Tibial nerve (tissue), 4 donors: ENCODE data around the gene PILRB.
A peak's percentile ranks its signal among the peaks of the same experiment; 100 is the strongest.

Experiments used
- CTCF ChIP-seq, 5 experiments: fragments of 200-600 bp in 3 of 5; fragments of 450-650 bp in 2 of 5; sonication (generic) in 3 of 5; IDR thresholded peaks; one replicate each; pipeline ENCODE4 v1.5.1; 2016 to 2019; ENCODE audit warnings: antibody characterized with exemption in 5 of 5, mild to moderate bottlenecking in 3 of 5, moderate library complexity in 2 of 5
- EP300 ChIP-seq, 2 donors: sonication (generic); formaldehyde crosslinking; IDR thresholded peaks; one replicate each; pipeline ENCODE4 v1.6.1; 2017; ENCODE audit warnings: antibody characterized with exemption in 2 of 2, mild to moderate bottlenecking in 1 of 2
- POLR2A ChIP-seq, 2 donors: fragments of 450-650 bp; IDR thresholded peaks; one replicate each; pipeline ENCODE4 v1.6.1; 2017; ENCODE audit warnings: antibody characterized with exemption in 2 of 2, mild to moderate bottlenecking in 2 of 2, moderate library complexity in 2 of 2

- no peak for TF ChIP-seq POLR2A (IDR thresholded peaks at IDR 0.05)
- no peak for TF ChIP-seq CTCF (IDR thresholded peaks at IDR 0.05)
- TF ChIP-seq EP300 (IDR thresholded peaks at IDR 0.05), result peak in 1 of 2 donors; percentile 47
These were observed 22.3 kb downstream of the PILRB start for GRCh38 chr7:100380196-100380595.
